Upper lobe of left lung (tissue), 4 donors: ENCODE data around the gene MIF4GD.
"Not testable (repeated sequence)": the region's sequence is repeated elsewhere in the genome, so short reads cannot be mapped to it uniquely, and the experiment has no call there.

Source experiments
- CTCF ChIP-seq, 6 experiments: fragments of 450-650 bp in 4 of 6; fragments of 200-600 bp in 2 of 6; sonication (generic) in 2 of 6; IDR thresholded peaks; one replicate each; pipeline ENCODE4 v1.5.1; 2016 to 2019; ENCODE audit warnings: antibody characterized with exemption in 6 of 6
- EP300 ChIP-seq, 4 donors: sonication (generic); formaldehyde crosslinking; IDR thresholded peaks; one replicate each; pipeline ENCODE4 v1.5.1; 2017; ENCODE audit warnings: antibody characterized with exemption in 4 of 4, control low read depth in 2 of 4
- POLR2A ChIP-seq, 4 donors: fragments of 450-650 bp; IDR thresholded peaks; one replicate each; pipeline ENCODE4 v1.5.1; 2016 to 2017; ENCODE audit warnings: antibody characterized with exemption in 4 of 4, mild to moderate bottlenecking in 2 of 4

DNA sequence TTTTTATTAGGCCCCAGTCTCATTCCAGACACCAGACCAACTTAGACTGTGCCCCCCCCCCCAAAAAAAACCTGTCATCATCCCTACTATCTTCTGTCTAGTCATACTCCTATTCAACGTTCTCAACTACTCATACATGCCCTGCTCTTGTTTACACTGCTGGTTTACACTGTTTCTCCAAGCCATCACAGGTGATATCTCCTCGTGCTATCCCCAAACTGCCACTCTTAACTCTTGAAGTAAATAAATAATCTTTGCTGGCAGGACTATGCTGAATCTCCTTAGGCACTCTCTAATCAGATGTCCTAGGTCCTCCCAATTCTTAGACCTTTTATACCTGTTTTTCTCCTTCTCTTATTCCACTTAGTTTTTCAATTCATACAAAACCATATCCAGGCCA lies 13.8 kb downstream of the MIF4GD start:
- TF ChIP-seq CTCF, POLR2A, EP300 (IDR thresholded peaks at IDR 0.05): not testable (repeated sequence)
